Left lung (tissue), 10 donors: ENCODE data around the gene DTNA. TPM values are rescaled to one million over a fixed set of nuclear protein-coding genes. Genes with fewer than 3 reads are reported as not detected.
A peak's percentile ranks its signal among the peaks of the same experiment; 100 is the strongest.

Experiments
- ATAC-seq: fragments of 200-7000 bp; cut with Tn5 transposase; one replicate; pipeline ENCODE4 v1.9.1; 2020; ENCODE audit warnings: moderate library complexity
- DNase-seq, 4 donors: peaks; one replicate each; pipeline ENCODE4 v3.0.0-alpha.2; 2013 to 2020
- H3K27ac ChIP-seq, 2 donors: fragments of 200-600 bp; sonication (generic) in 1 of 2; one replicate each; pipeline versions ENCODE4 v1.5.0 to v1.8.0; 2020 to 2021
- H3K27me3 ChIP-seq, 2 donors: fragments of 200-600 bp; sonication (generic) in 1 of 2; one replicate each; pipeline versions ENCODE4 v1.5.0 to v1.8.0; 2020 to 2021
- H3K36me3 ChIP-seq, 2 donors: fragments of 200-600 bp; sonication (generic) in 1 of 2; one replicate each; pipeline versions ENCODE4 v1.5.0 to v1.8.0; 2020 to 2021
- H3K4me1 ChIP-seq, 2 donors: fragments of 200-600 bp; one replicate each; pipeline ENCODE4 v1.8.0; 2021
- H3K4me3 ChIP-seq, 2 donors: fragments of 200-600 bp; sonication (generic) in 1 of 2; one replicate each; pipeline versions ENCODE4 v1.5.0 to v1.8.0; 2020 to 2021; ENCODE audit warnings: mild to moderate bottlenecking in 1 of 2
- H3K9me3 ChIP-seq, 2 donors: fragments of 200-600 bp; sonication (generic) in 1 of 2; one replicate each; pipeline versions ENCODE4 v1.5.0 to v1.8.0; 2020 to 2021
- CTCF ChIP-seq, 2 donors: fragments of 200-600 bp; sonication (generic) in 1 of 2; IDR thresholded peaks; one replicate each; pipeline versions ENCODE4 v1.5.0 to v1.8.0; 2021; ENCODE audit warnings: antibody characterized with exemption in 2 of 2
- intact Hi-C, 2 donors: fragments of 100-400 bp; cut with DNase I; formaldehyde crosslinking; loops; one replicate each; pipeline versions ENCODE4 v1.11.2 to v1.14.2; 2022
- polyA plus RNA-seq, 6 donors: library from polyadenylated mRNA; unstranded; fragments of 120-200 nt; gene quantifications; one replicate each; pipeline ENCODE4 v1.2.1, GENCODE V29; 2013; ENCODE audit not compliant: insufficient read length in 6 of 6
- total RNA-seq, 2 donors: library from RNA; stranded (reverse); fragmentation: NEBNext Ultra II Directional; extraction: Animal tissue kit (Norgen Biotek cat#: 25700); gene quantifications; one replicate each; pipeline ENCODE4 v1.2.1, GENCODE V29; 2021
- donor health status: DM: no; HTN: yes; CAD: no.
- donor health status: DM: no; HTN: no; CAD: no.

Gene DTNA
- total and polyA plus RNA-seq, 8 donors: 3.7 to 13.1 (median 11.2) TPM

- Histone ChIP-seq H3K4me3 (no peak overlapping the region), H3K36me3 (no peaks in the 10 kb centered on the region), H3K27me3 (no peaks in the 10 kb centered on the region), H3K27ac (no peak overlapping the region), H3K4me1 (no peaks in the 10 kb centered on the region), H3K9me3 (no peaks in the 10 kb centered on the region)
- ATAC-seq: no peak
- intact Hi-C loops: no loop called here
- TF ChIP-seq CTCF (IDR thresholded peaks at IDR 0.05): no peak
- DNase-seq: no peak
These were observed 18.5 kb upstream of the DTNA start for GRCh38 chr18:34691614-34692013.

- H3K9me3 ChIP-seq: no peaks in the 10 kb centered on the region
- no peak overlapping the region for H3K4me3 ChIP-seq
- no peak overlapping the region for H3K27ac ChIP-seq
- ATAC-seq: no peak
- H3K36me3 ChIP-seq: no peaks in the 10 kb centered on the region
- H3K4me1 ChIP-seq: no peaks in the 10 kb centered on the region
- intact Hi-C loops: no loop called here
- peak in 1 of 4 donors; percentile 40 for DNase-seq
- no peak for TF ChIP-seq CTCF (IDR thresholded peaks at IDR 0.05)
- H3K27me3 ChIP-seq: no peaks in the 10 kb centered on the region
These were observed 15.4 kb upstream of the DTNA start for GRCh38 chr18:34694591-34695165.

- DNase-seq (no peak), ATAC-seq (no peak)
- intact Hi-C loops: no loop called here
- Histone ChIP-seq H3K36me3 (no peaks in the 10 kb centered on the region), H3K9me3 (no peaks in the 10 kb centered on the region), H3K27ac (no peak overlapping the region), H3K4me3 (no peak overlapping the region), H3K4me1 (no peaks in the 10 kb centered on the region), H3K27me3 (no peaks in the 10 kb centered on the region)
- no peak for TF ChIP-seq CTCF (IDR thresholded peaks at IDR 0.05)
These were observed 14.8 kb upstream of the DTNA start for GRCh38 chr18:34695310-34695709.

- Histone ChIP-seq H3K27me3 (no peaks in the 10 kb centered on the region), H3K9me3 (no peaks in the 10 kb centered on the region), H3K4me3 (no peak overlapping the region), H3K4me1 (no peaks in the 10 kb centered on the region), H3K27ac (no peak overlapping the region), H3K36me3 (no peaks in the 10 kb centered on the region)
- ATAC-seq: no peak
- DNase-seq: no peak
- intact Hi-C loops: no loop called here
- TF ChIP-seq CTCF (IDR thresholded peaks at IDR 0.05): no peak
These were observed 13.4 kb upstream of the DTNA start for GRCh38 chr18:34696671-34697070.

- DNase-seq (no peak), ATAC-seq (no peak)
- Histone ChIP-seq H3K4me1 (no peaks in the 10 kb centered on the region), H3K4me3 (no peak overlapping the region), H3K27ac (no peak overlapping the region), H3K9me3 (no peaks in the 10 kb centered on the region), H3K36me3 (no peaks in the 10 kb centered on the region), H3K27me3 (no peaks in the 10 kb centered on the region)
- intact Hi-C loops: no loop called here
- TF ChIP-seq CTCF (IDR thresholded peaks at IDR 0.05): no peak
These were observed 12.9 kb upstream of the DTNA start for GRCh38 chr18:34697233-34697632.
